Middle frontal gyrus (tissue), 1 donor: ENCODE results near the gene NDP.
"Not testable (repeated sequence)": the region's sequence is repeated elsewhere in the genome, so short reads cannot be mapped to it uniquely, and the experiment has no call there.

ENCODE experiments used
- DNase-seq: peaks from one replicate; pipeline ENCODE4 v3.0.0-alpha.2; 2015; ENCODE audit warnings: low spot score; ENCODE audit errors: extremely low spot score

Gene NDP

DNA sequence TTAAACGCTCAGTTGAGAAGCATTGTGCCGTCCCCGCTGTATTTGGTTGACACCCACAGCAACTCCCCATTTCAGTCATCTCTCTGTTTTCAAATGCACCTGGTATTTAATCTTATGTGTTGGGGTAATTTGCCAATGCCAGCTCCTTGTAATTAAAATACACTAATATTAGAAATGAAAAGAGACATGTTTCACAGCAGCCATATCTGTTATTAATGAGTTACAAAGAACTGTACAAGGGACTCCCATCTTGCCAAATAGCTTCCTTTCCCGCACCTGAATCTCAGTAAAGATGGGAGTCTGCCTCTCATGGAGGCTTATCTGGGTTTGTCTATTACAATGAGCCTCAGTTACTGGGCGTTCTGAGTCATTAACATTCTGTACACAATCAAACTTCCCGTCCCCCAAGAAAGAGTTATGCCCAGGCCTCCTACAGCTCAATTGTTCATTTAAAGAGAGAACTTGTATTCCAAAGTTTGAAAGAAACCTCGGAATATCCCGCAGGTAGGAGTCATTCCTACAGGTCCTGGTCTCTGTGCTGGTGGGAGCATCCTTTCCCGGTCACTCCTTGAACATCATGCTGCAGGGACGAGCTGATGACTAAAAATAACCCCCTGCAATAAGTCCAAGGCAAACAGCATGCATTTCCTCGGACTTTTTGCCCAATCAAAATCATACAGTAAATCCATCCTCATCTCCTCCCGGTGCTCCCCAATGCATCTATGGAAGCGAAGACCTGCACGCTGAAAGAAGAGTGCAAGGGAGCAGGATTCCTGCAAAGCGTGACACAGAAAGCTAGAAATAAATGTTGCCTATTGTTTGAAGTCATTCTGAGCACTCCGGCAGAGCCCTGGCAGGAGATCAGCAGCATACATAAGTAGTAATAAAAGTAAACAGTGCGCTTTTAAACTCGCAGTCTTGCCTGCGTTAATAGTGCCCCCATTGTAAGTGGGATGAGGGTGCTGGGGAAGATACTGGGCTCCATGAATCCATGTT is 926 bp downstream of the NDP start:
- no peak for DNase-seq

DNA sequence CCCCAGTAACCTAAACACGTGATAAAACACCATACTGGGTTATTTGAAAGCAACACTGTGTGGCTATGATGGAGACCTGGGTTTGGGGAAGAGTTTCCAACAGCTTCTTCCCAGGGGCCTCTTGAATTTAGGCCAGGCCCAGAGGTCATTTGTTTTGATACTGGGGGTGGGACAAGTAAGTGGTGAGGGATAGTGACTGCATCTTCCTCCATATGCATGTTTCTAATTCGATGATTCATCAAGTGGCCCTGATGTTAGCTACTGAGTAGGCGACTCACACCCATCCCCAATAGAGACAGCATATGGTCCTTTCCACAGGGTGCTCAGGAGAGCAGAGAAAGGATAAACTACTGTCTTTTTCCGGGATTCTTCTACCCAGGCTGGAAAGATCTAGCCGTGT is 2.7 kb downstream of the NDP start:
- DNase-seq = no peak

DNA sequence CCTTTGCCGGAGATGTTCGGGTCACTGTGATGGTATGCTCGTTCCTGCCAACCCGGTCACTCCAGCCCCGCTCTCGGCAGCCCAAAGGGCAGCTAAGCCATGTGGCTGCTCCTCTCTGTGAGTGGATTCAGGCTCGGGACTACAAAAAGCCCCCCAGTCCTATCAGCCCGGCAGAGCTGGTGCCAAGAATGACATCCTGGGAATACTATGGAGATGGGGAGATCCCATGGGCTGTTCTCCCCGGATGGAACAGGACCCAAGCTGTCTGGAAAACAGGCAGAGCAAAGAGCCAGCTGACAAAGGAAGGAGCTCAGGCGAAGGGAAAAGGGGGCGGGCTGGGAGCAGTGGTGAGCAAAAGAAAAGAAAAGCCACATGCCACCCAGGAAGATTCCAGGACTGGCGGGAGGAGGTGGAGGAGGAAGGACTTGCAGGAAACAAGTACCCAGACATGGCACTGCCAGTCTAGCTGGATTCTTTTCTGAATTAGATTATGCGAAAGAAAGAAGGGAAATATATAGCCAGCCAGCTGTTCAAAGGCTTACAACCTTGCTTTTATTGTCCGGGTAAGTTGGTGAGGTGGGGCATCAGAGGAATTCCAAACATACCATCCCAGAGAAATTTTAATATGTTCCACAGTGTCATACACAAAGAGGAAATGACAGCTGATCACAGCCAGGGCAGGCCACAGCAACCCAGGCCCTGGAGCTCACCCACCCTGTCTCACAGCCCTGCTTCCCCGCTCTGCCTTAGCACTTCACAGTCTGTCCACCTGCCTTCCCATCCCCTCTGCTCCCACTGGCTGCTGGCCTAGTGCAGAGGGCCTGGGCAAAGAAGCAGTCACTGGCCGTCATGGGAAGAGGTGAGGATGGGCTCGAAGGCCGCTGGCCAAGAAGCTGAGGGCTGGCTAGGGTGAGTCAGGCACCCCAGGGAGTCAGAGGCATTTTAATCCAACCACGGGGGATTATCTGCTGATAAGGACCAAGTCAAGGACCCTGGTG is 3.4 kb downstream of the NDP start:
- DNase-seq = no peak

DNA sequence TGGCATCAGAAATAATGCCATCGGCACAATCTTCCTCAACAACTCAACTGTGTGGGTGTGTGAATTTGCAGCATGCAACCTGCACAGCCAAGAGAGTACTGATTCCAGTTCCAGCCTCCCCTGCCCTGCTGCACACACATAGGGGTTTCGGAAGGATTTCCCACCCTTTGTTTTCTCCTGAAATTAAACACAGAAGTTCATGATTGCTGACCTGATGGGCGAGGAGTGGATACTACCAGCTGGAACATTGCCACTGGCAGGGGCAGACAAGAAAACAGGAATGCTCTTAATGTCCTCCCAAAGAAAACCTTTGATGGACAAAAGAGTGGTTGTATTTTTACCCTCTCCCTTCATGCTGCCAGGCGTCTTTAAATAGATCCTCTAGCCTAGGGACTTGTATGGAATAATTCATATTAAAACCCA is 4.8 kb downstream of the NDP start:
- peak; percentile 18 for DNase-seq

DNA sequence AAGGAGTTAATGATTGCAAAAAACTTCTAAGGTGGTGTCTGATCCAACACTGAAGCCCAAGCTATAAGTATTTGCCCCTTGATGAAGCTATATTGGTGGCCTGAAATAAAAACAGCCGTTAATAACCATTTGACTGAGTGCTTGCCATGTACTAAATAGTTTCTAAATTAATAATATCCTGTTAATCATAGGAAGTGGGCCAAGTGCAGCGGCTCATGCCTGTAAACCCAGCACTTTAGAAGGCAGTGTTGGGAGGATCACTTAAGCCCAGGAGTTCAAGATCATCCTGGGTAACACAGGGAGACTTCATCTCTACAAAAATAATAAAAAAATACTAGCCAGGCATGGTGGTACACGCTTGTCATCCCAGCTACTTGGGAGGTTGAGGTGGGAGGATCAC is 8.3 kb downstream of the NDP start:
- DNase-seq = no peak

DNA sequence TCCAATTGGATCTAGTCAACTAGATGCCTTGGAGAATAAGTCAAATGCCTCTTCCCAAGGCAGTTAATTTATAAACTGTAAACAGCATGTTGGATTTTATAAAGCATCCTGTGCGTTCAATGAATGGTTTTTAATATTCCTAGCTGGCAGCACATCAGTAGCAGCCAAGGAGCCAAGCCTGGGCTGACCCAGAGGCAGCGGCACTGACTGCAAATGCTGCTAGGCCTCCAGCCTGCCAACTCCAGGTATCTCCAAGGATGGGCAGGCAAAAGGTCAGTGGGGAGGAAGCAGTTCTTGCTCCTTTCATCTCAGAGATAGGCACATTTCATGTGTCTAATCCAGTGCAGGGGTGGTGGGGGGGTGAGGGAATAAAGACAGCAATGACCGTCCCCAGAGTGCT is 9.5 kb downstream of the NDP start:
- no peak for DNase-seq

DNA sequence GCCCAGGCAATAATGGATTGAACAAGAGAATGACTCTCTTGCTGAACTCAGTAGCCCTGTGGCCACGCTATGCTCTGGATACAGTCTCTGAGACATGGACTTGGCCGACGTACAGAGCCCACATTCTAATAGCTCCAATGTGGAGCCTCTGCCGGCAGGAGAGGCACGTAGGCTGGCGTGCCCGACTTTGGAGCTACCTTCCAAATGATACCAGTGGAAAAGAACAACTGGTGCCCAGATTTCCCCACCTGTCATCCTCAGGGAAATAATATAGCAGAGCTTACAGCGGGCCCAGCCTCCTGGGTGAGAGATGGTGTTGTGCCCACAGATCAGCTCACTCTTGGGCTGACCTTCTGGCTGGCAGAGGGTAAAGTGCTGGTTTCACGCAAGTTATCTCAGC is 10.6 kb downstream of the NDP start:
- no peak for DNase-seq

DNA sequence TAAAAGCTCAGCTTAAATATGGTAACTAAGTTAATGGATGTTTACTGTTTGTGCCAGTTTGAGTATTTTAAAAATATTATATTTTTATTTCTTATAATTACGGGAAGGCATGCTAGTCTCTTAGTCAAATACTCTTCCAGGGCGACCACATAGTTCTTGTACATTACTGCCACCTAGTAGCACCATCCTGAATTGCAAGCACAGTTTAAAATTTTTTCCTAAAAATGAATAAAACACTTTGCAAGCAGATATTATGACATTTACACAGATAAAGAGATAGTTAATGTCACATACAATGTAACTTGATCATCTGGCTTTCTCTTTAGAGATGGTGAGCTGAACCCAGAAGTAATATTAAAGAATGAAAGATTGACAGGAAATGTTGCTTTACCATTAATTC is 11.5 kb downstream of the NDP start:
- DNase-seq = no peak

DNA sequence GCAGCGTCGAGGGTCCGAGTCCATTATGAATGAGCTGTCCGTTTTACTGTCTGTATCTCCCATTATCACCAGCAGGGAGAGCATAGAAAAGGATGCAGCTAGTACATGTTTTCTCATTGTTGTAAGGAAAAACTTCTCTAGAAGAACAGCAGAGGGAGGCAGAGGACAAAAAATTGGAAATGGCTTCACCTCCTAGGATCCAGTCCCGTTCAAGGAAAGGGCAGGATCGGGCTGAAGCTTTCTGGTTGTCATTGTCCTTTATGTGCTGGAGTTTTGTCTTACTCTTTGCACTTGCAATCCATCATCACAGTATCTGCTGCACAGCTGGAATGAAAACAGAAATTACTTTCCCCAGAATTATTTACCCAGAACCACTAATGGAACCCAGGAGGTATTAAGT is 14.7 kb downstream of the NDP start:
- DNase-seq = no peak

DNA sequence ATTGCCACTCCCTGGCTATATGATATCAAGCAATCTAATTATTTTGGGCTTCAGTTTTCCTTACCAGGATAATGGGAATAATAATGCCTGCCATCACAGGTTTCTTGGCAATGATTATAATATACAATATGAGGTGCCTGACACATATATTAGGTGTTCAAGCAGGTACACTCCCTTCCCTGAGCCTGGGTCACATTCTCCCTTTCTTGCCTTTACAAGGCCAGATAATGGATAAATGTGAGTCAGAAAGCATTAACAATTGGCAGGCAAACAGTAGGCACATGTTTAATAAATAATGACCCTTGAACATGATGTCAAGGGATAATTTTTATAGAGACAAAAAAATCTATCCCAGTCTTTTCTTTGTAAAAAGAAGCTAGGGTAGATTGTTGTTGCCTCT is 17.2 kb downstream of the NDP start:
- DNase-seq = no peak

DNA sequence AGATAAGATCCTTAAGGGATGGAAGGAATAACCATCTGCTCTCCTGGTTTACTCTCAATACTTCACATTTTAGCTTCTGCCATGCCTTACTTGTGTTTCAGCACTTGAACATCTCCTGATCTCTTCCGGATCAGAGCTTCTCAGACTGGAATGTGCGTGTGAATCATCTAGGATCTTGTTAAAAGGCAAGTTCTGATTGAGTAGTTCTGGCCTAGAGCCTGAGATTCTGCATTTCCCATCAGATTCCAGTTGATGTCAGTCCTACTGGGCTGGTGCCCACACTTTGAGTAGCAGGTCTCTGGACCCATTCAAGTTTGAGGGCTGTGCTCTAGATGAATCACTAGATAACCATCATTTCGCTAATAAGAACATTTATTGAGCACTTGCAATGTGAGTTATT is 20.0 kb downstream of the NDP start:
- no peak for DNase-seq

DNA sequence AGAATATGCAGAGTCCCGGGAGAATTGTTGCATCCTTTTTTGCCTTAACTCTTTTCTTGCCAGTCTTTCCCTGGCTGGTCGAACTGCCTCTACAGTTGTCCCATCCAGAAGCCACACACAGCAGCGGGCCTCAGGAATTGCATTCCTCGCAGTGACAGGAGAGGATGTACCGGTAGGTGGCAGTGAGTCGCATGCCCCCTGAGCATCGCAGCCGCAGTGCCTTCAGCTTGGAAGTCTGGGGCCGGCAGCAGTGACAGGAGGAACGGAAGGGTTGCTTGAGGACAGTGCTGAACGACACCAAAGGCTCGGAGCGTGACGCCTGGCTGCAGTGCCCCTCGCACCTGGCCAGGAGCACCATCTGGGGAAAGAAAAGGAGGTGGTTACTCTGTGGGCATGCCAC is 23.5 kb downstream of the NDP start:
- DNase-seq = no peak

DNA sequence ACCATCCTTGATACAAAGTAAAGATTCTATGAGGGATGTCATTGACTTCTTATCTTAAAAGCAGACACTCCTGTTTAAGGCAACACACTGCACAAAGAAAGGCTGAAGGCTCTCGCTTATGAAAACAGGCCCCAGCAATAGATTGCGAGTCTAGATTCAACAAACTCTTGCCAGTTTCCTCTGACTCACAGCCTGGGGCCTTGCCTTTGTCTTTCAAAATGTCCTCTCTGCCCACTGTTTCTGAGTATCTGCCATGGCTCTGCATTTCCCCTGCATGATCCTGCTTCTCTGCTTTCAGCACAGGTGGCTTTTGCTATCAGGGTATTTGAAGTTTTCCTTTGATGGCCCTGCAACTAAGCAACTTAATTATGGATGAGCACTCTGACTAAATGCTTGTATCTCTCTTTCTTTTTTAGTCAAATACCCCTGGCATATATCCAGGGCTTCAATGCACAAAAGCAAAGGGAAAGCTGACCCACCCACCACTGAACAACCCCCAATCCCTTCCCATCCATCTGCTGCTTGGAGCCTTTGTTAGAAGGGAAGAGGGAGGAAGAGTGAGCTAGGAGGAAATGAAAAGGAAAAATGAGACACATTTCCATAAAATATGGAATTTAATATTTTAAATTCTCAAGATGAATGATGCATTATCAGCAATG is 32.2 kb downstream of the NDP start:
- no peak for DNase-seq

DNA sequence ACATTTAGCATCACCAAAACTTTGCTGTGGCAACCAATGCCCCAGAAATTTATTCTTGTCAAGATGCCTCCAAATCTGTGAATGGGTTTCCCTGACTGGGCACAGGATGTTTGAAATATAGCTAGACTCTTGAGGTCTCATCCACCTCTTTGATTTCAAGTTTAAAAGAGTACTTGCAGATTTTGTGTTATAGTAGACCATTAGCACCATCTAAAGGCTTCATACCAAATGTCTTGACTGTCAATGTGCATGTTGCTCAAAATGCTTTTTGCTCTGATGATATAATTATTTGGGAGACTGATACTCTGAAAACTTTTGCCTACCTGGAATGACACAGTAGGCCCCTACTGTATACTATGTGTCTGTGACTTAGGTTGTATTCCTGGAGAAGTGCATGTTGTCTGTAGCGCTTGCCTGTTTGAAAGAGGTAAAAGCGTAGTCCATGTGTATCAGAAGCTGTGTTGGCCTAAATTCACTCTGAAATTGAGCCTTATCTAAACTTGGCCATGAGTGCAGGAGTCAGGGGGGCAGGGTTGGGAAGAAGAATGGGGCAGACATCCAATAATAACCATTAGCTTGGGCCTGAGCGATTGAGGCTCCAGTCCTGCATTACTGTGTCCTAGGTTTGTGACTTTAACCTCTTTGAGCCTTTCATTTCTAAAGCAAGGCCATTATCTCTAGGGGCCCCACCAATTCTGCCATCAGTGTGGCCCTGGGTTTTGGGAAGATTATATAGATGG is 33.8 kb downstream of the NDP start:
- no peak for DNase-seq

DNA sequence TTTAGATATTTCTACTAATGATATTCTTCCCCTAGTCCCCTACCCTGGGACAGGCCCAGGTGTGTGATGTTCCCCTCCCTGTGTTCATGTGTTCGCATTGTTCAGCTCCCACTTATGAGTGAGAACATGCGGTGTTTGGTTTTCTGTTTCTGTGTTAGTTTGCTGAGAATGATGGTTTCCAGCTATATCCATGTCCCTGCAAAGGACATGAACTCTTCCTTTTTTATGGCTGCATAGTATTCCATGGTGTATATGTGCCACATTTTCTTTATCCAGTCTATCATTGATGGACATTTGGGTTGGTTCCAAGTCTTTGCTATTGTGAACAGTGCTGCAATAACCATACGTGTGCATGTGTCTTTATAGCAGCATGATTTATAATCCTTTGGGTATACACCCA is 51.2 kb downstream of the NDP start:
- not testable (repeated sequence) for DNase-seq

DNA sequence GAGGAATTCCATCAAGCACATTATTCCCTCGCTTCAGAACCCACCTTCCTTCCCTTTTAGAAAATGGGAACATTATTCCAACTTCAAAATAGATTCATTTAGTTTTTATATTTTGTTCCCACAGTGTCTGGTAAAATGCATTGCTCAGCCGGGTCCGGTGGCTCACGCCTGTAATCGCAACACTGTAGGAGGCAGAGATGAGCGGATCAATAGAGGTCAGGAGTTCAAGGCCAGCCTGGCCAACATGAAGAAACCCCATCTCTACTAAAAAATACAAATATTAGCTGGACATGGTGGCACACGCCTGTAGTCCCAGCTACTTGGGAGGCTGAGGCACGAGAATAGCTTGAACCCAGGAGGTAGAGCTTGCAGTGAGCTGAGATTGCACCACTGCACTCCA is 62.4 kb downstream of the NDP start:
- not testable (repeated sequence) for DNase-seq

DNA sequence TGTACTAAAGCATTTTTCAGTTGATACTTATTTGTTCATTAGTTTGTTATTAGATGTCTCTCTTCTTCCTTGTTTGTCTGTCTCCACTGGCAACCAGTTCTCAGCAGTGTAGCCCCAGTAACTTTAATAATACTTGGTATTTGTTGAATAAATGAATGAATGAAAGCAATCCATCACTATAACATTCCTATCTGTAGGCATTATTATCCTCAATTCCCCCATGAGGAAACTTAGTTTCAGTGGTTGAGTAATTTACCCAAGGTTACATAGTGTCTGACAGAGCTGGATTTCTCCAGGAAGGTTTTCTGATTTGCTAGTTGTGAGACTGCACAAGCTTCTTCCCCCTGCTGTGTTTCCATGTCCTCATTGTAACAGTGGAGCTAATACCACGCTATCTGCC is 63.2 kb downstream of the NDP start:
- no peak for DNase-seq

DNA sequence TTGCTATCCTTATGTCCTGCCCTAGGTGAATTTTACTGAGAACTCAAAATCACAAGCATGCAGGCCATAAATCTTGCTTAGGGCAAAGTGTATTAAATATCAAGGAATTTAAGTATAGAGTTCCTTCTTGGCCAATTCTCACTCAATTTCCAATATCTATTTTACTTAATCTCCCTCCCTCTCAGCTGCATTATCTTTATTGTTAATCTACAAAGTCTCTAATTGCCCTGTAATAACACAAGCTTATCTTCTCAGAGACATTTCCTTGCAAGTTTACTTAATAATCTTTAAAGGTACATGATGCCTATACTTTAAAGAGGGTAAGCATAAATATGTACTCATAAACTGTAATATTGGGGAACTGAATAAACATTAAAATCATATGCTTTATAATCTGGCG is 64.0 kb downstream of the NDP start:
- no peak for DNase-seq

DNA sequence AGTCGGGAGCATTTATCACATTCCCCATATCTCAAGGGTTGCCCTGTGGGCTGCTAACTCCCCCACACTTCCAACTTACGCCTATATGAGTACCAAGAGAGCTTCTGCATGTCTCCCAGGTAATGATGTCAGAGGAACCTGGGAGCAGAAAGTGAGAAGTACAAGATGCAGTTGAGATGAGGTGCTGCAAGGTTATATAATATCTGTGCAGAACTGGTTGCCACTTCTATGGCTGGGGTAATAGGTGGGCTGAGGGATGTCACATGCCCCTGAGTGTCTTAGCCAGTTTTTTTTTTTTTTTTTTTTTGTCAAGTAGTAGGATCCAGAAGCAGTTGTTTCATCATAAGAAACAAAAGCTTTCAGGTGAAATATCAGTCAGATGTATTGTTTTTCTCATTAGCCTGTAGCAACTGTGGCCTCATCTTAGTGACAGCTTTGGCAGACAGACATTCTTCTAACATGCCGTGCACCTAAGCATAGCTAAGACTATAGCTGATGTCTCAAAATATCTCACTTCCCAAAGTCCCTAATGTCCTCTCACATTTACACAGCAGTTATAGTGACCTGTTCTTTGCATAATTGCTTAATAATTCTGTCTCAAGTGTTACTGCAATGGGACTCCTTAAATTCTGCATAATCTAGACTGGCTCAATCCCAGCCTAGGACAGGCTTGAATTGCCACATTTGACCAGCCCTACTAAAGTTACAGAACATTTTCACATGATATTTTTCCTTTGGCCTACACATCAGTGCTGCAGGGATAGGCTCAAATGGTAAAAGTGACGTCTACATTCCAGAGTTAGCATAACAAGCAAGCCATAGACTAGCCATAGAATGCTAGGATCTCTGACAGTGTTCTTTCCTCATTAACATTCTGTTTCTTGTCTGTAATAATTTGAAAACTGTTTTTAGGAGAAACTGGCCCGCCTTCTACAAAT is 73.0 kb downstream of the NDP start:
- DNase-seq = no peak
